NCI-H82 treated with DMSO at 0.1 percent for 48 hours (cell line): Measurements from ENCODE around the gene VPS13A.
"Not testable (repeated sequence)": the region's sequence is repeated elsewhere in the genome, so short reads cannot be mapped to it uniquely, and the experiment has no call there.

Experiments
- DNase-seq: peaks from one replicate; lab custom pipeline; 2025; ENCODE audit not compliant: unreplicated experiment; lab: John Stamatoyannopoulos, UW

The VPS13A gene

GRCh38 chr9:77293949-77294348 lies 116.6 kb downstream of the VPS13A start:
- no peak for DNase-seq

- no peak for DNase-seq
Observed at GRCh38 chr9:77304543-77304942, 127.2 kb downstream of the VPS13A start.

- no peak for DNase-seq
Observed at GRCh38 chr9:77305622-77306400, 128.5 kb downstream of the VPS13A start.

- no peak for DNase-seq
Observed at GRCh38 chr9:77307166-77307565, 129.8 kb downstream of the VPS13A start.

- no peak for DNase-seq
Observed at GRCh38 chr9:77316058-77316457, 138.7 kb downstream of the VPS13A start.

GRCh38 chr9:77325058-77325457 lies 147.7 kb downstream of the VPS13A start:
- no peak for DNase-seq

GRCh38 chr9:77328102-77328501 lies 150.8 kb downstream of the VPS13A start:
- DNase-seq = no peak

GRCh38 chr9:77370064-77370463 lies 192.7 kb downstream of the VPS13A start:
- no peak for DNase-seq

GRCh38 chr9:77374266-77374665 lies 196.9 kb downstream of the VPS13A start:
- no peak for DNase-seq

- peak; percentile 92 for DNase-seq
Observed at GRCh38 chr9:77375956-77376532, 198.7 kb downstream of the VPS13A start.

- no peak for DNase-seq
Observed at GRCh38 chr9:77384406-77384805, 207.1 kb downstream of the VPS13A start.

GRCh38 chr9:77386187-77386586 lies 208.9 kb downstream of the VPS13A start:
- no peak for DNase-seq

- no peak for DNase-seq
Observed at GRCh38 chr9:77391834-77392233, 214.5 kb downstream of the VPS13A start.

- DNase-seq = no peak
Observed at GRCh38 chr9:77392328-77392727, 215.0 kb downstream of the VPS13A start.

GRCh38 chr9:77398581-77398980 lies 221.2 kb downstream of the VPS13A start:
- DNase-seq = not testable (repeated sequence)

GRCh38 chr9:77399964-77400363 lies 222.6 kb downstream of the VPS13A start:
- DNase-seq = no peak

- DNase-seq = no peak
Observed at GRCh38 chr9:77402286-77402685, 225.0 kb downstream of the VPS13A start.

GRCh38 chr9:77403239-77403638 lies 225.9 kb downstream of the VPS13A start:
- no peak for DNase-seq

GRCh38 chr9:77408521-77408920 lies 231.2 kb downstream of the VPS13A start:
- not testable (repeated sequence) for DNase-seq

GRCh38 chr9:77417566-77417965 lies 240.2 kb downstream of the VPS13A start:
- DNase-seq = no peak

- no peak for DNase-seq
Observed at GRCh38 chr9:77418226-77418625, 240.9 kb downstream of the VPS13A start.

- no peak for DNase-seq
Observed at GRCh38 chr9:77420641-77421040, 243.3 kb downstream of the VPS13A start.
